K562 (cell line): ENCODE measurements around the gene SGMS1. TPM values are rescaled to one million over a fixed set of nuclear protein-coding genes. Genes with fewer than 3 reads are reported as not detected.

ENCODE experiments used
- ATAC-seq: fragments of 200-7000 bp; cut with Tn5 transposase; 3 replicates; pipeline ENCODE4 v1.9.1; 2020; ENCODE audit warnings: moderate library complexity
- BruUV-seq: library from RNA; stranded (reverse); fragments of 400-500 nt; replicated peaks from 2 replicates; lab custom pipeline; 2021; lab: Mats Ljungman, UMichigan
- CTCF ChIA-PET: fragments of 300-600 bp; formaldehyde crosslinking; extraction: SDS; loops from one replicate; lab custom pipeline; 2021; ENCODE audit warnings: low intra/inter-chr PET ratio; lab: Yijun Ruan, JAX
- POLR2A ChIA-PET: fragments of 300-600, 350-650 bp; sonication (Branson Sonifier 250); formaldehyde crosslinking; extraction: SDS; loops from one replicate; lab custom pipeline; 2021; ENCODE audit warnings: antibody characterized with exemption, inconsistent platforms; lab: Yijun Ruan, JAX
- DNase-seq, 4 experiments: peaks; one replicate each; pipeline versions ENCODE4 v3.0.0 to v3.0.0-alpha.2; 2011 to 2018; ENCODE audit warnings: low spot score in 3 of 4, mixed read lengths in 3 of 4; ENCODE audit errors: extremely low read depth in 1 of 4
- FAIRE-seq: peaks from 2 replicates; lab custom pipeline; 2011; peaks lifted over from hg19 to GRCh38; lab: Jason Lieb, UNC
- H2AFZ ChIP-seq: 2 replicates; pipeline ENCODE4 v1.6.0; 2011; ENCODE audit warnings: low read depth, low read length, control low read depth, inconsistent platforms
- H3K27ac ChIP-seq: fragments of 200-600 bp; 3 replicates; pipeline ENCODE4 v1.8.0; 2011; ENCODE audit warnings: low read depth, mild to moderate bottlenecking, control low read depth, inconsistent platforms, low read length, moderate library complexity, mixed read lengths; ENCODE audit errors: extremely low read depth
- H3K27me3 ChIP-seq, 2 experiments: fragments of 300-600 bp in 1 of 2; 2 replicates in 1 of 2; 3 replicates in 1 of 2; pipeline versions ENCODE4 v1.6.0 to v1.8.0; 2011; ENCODE audit warnings: inconsistent platforms in 2 of 2, low read length in 2 of 2, mild to moderate bottlenecking in 1 of 2, mixed read lengths in 1 of 2, moderate library complexity in 1 of 2; ENCODE audit not compliant: control insufficient read depth in 2 of 2, insufficient read depth in 2 of 2
- H3K36me3 ChIP-seq: fragments of 300-600 bp; 3 replicates; pipeline ENCODE4 v1.8.0; 2011; ENCODE audit warnings: mild to moderate bottlenecking, low read length, inconsistent platforms; ENCODE audit not compliant: control insufficient read depth, insufficient read depth
- H3K4me1 ChIP-seq, 2 experiments: fragments of 200-600 bp in 1 of 2; replicated peaks in 1 of 2; 2 replicates in 1 of 2; 3 replicates in 1 of 2; pipeline versions ENCODE4 v1.5.1 to v1.8.0; 2011; ENCODE audit warnings: inconsistent platforms in 2 of 2, low read length in 2 of 2, mild to moderate bottlenecking in 1 of 2, mixed read lengths in 1 of 2, moderate library complexity in 1 of 2; ENCODE audit not compliant: control insufficient read depth in 2 of 2, insufficient read depth in 2 of 2
- H3K4me2 ChIP-seq: 2 replicates; pipeline ENCODE4 v1.6.1; 2011; ENCODE audit warnings: low read length, control low read depth, inconsistent platforms, mixed read lengths; ENCODE audit not compliant: insufficient read depth
- H3K4me3 ChIP-seq: fragments of 200-600 bp; sonication (generic), shearing (Covaris generic); 2 replicates; pipeline ENCODE4 v1.5.1; 2016; ENCODE audit warnings: control low read depth, inconsistent platforms
- H3K79me2 ChIP-seq: fragments of 200-600 bp; 3 replicates; pipeline ENCODE4 v1.8.0; 2011; ENCODE audit warnings: low read length, inconsistent platforms; ENCODE audit not compliant: control insufficient read depth, insufficient read depth
- H3K9ac ChIP-seq, 2 experiments: 2 replicates each; pipeline versions ENCODE4 v1.6.0 to v1.6.1; 2011; ENCODE audit warnings: low read depth in 2 of 2, low read length in 2 of 2, control low read depth in 1 of 2, inconsistent platforms in 1 of 2, mild to moderate bottlenecking in 1 of 2, mixed read lengths in 1 of 2; ENCODE audit not compliant: insufficient read depth in 1 of 2
- H3K9me1 ChIP-seq: one replicate; pipeline ENCODE4 v1.6.0; 2011; ENCODE audit warnings: inconsistent platforms, mild to moderate bottlenecking, low read length, moderate library complexity; ENCODE audit not compliant: control insufficient read depth, insufficient read depth
- H3K9me3 ChIP-seq: replicated peaks from 2 replicates; pipeline ENCODE4 v1.5.1; 2011; ENCODE audit warnings: low read depth, low read length, inconsistent platforms; ENCODE audit not compliant: control insufficient read depth, insufficient read depth
- H4K20me1 ChIP-seq: replicated peaks from 2 replicates; pipeline ENCODE4 v1.6.1; 2011; ENCODE audit warnings: low read length, inconsistent platforms, mixed read lengths; ENCODE audit not compliant: control insufficient read depth, insufficient read depth
- ETS2 ChIP-seq: IDR thresholded peaks from 2 replicates; pipeline ENCODE4 v1.6.1; 2016; ENCODE audit warnings: borderline replicate concordance, missing genetic modification characterization, mild to moderate bottlenecking, moderate library complexity, missing compliant biosample characterization; ENCODE audit not compliant: poor library complexity, severe bottlenecking
- HLTF ChIP-seq: fragments of 450-650 bp; IDR thresholded peaks from 2 replicates; pipeline ENCODE4 v1.6.1; 2016
- KDM4B ChIP-seq, 2 experiments: fragments of 450-650 bp in 1 of 2; sonication (generic) in 1 of 2; IDR thresholded peaks; 2 replicates each; pipeline ENCODE4 v1.6.1; 2016 to 2017; ENCODE audit warnings: borderline replicate concordance in 2 of 2, antibody characterized with exemption in 1 of 2, low read depth in 1 of 2, mild to moderate bottlenecking in 1 of 2
- LEF1 ChIP-seq: fragments of 450-650 bp; IDR thresholded peaks from 2 replicates; pipeline ENCODE4 v1.6.1; 2016; ENCODE audit warnings: mild to moderate bottlenecking
- MIER1 ChIP-seq: fragments of 450-650 bp; IDR thresholded peaks from 2 replicates; pipeline ENCODE4 v1.6.1; 2016; ENCODE audit warnings: antibody characterized with exemption, mild to moderate bottlenecking, low read depth
- MTF1 ChIP-seq: fragments of 250-450 bp; sonication (Bioruptor Pico); IDR thresholded peaks from 2 replicates; pipeline ENCODE4 v1.9.0; 2021; ENCODE audit warnings: moderate library complexity, mild to moderate bottlenecking, inconsistent platforms, borderline replicate concordance
- PRPF4 ChIP-seq: fragments of 200-400 bp; formaldehyde crosslinking; IDR thresholded peaks from one replicate; pipeline ENCODE4 v1.6.1; 2017; ENCODE audit warnings: low read length, low read depth, mild to moderate bottlenecking; ENCODE audit not compliant: insufficient read depth, poor library complexity, severe bottlenecking
- TCF7 ChIP-seq: sonication (generic); IDR thresholded peaks from 2 replicates; pipeline ENCODE4 v1.6.1; 2016; ENCODE audit warnings: antibody characterized with exemption, borderline replicate concordance
- ZNF316 ChIP-seq: fragments of 450-650 bp; IDR thresholded peaks from 2 replicates; pipeline ENCODE4 v1.6.1; 2016
- ZNF584 ChIP-seq: fragments of 200-800 bp; sonication (Bioruptor generic); IDR thresholded peaks from 2 replicates; pipeline ENCODE4 v1.6.1; 2016; ENCODE audit warnings: low read depth, mild to moderate bottlenecking, missing genetic modification characterization, missing compliant biosample characterization
- ZNF830 ChIP-seq: fragments of 250-450 bp; sonication (Bioruptor Pico); IDR thresholded peaks from 2 replicates; pipeline ENCODE4 v1.5.0; 2021; ENCODE audit warnings: mild to moderate bottlenecking
- WGBS: fragments of 100-300 bp; shearing (Covaris generic); methylation state at CpG from one replicate; pipeline ENCODE4 v1.1.6; 2016; ENCODE audit warnings: low coverage, mixed read lengths; ENCODE audit not compliant: insufficient coverage; ENCODE audit errors: missing lambda C conversion rate; 5-methylcytosine and 5-hydroxymethylcytosine counted together
- in situ Hi-C: fragments of 300-500 bp; cut with MboI; formaldehyde crosslinking; loops from 4 replicates; pipeline ENCODE4 v1.15.0; 2018; ENCODE audit warnings: inconsistent platforms, mixed read lengths
- intact Hi-C: fragments of 100-400 bp; cut with micrococcal nuclease; formaldehyde crosslinking; loops from 2 replicates; pipeline ENCODE4 v1.14.2; 2022
- polyA plus RNA-seq, 8 experiments: library from polyadenylated mRNA; depleted of rRNA in 4 of 8; stranded (reverse) in 5 of 8; unstranded in 3 of 8; fragments of >200 nt; fragmentation: Nextera tagmentation in 2 of 8; fragmentation: Illumina TruSeq in 1 of 8; extraction: Ambion mirVana in 2 of 8; extraction: Trizol in 1 of 8; gene quantifications; 2 replicates each; pipeline versions ENCODE4 v1.2.1 to v1.2.3, GENCODE V29; 2011 to 2014; ENCODE audit warnings: inconsistent platforms in 1 of 8, missing spikeins in 1 of 8
- total RNA-seq, 7 experiments: library from RNA; depleted of rRNA in 6 of 7; stranded (reverse); fragments of >200 nt in 6 of 7; fragmentation: Illumina TruSeq in 2 of 7; extraction: Trizol in 2 of 7; gene quantifications; 2 replicates each; pipeline versions ENCODE4 v1.2.1 to v1.2.3, GENCODE V29; 2011 to 2021; ENCODE audit warnings: low replicate concordance in 1 of 7
- TF ChIP-seq, protein P1 (sequence below): IDR thresholded peaks from 2 replicates; pipeline ENCODE4 v1.6.1; 2016; ENCODE audit warnings: missing genetic modification characterization, missing compliant biosample characterization
- TF ChIP-seq, protein P2 (sequence below), 2 experiments: fragments of 450-650 bp; conservative IDR thresholded peaks; 2 replicates each; pipeline ENCODE4 v1.6.1; 2017; ENCODE audit warnings: mild to moderate bottlenecking in 2 of 2, moderate library complexity in 2 of 2

The SGMS1 gene
- total and polyA plus RNA-seq, 9 of the 15 experiments (the other 6 are each of a cell fraction or from before 2014, with no cell fraction given): 22.6 to 232 (median 82.2) TPM

DNA sequence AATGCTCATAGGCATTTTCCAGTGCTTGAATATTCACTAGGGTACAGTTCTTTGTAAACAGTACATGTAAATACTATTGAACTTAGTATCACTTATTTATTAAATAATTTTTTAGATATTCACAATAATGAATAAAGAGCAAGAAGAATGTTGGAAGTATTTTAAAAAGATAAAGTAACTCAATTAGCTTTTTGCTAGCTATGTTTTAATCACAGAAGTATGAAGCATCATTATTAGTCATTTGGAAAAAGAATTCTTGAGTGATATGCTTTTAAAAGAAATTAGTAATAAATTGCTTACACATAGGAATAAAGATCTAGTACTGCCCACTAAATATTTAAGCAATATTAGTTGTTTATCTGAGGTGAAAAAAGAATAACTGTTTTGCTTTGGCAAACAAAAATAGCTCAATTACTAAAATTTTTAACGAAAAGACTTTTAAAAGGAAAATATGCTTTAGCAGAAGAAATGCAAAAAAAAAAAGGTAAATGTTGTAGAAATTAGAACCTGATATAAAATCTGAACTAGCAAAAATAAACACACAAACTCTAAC, 66.5 kb downstream of the SGMS1 start:
- BruUV-seq: TSS peak; percentile 47
- Histone ChIP-seq H3K9me3 (no peaks in the 10 kb centered on the region), H3K27me3 (no peaks in the 10 kb centered on the region), H3K27ac (peak overlapping the region; percentile 70; the same call in 2 of the 3 replicates), H3K36me3 (peaks cover 14% of the 10 kb centered on the region), H3K79me2 (peaks cover 94% of the 10 kb centered on the region), H3K4me3 (peak overlapping the region; percentile 5; the same call in 1 of the 2 replicates), H2AFZ (no peak overlapping the region; the same call in 1 of the 2 replicates), H4K20me1 (no peaks in the 10 kb centered on the region), H3K9me1 (no peaks in the 10 kb centered on the region), H3K4me1 (peaks cover 31 to 70% of the 10 kb centered on the region in 2 experiments), H3K9ac (peak overlapping the region in 1 of 2 experiments; percentile 63; a peak in 2 of 4 replicates), H3K4me2 (peak overlapping the region; percentile 72)
- POLR2A ChIA-PET: interaction anchor here (0.6 to 2.2 kb wide), 12 partner anchors 9 to 96 kb away, joined by 3 to 13 read pairs (median 4); partner anchors contain the start of gene SGMS1
- WGBS: 13% methylated on average over 1 of the region's 1 CpG
- DNase-seq (no peak), FAIRE-seq (no peak), ATAC-seq (no peak)
- intact Hi-C loops (loop anchor here (2.0 kb wide), 1 partner anchor 136 kb away; no protein-coding TSS in a partner anchor), in situ Hi-C loops (no loop called here)
- CTCF ChIA-PET: no interaction called here
- peak in 1 of 2 experiments; percentile 90; a peak in 1 of 4 replicates for TF ChIP-seq KDM4B (IDR thresholded peaks at IDR 0.05; ENCODE audit: borderline replicate concordance in 2 of 2, low read depth in 1 of 2)
- 0 out of 2 replicates have a peak, but pooled peaks have one; percentile 17 for TF ChIP-seq MIER1
- 0 out of 2 replicates have a peak, but pooled peaks have one; percentile 7 for TF ChIP-seq LEF1
- TF ChIP-seq ZNF830 (CRISPR knock-in tag): no peak
- TF ChIP-seq ZNF316: peak; percentile 53
- TF ChIP-seq HLTF: peak; percentile 68; the same call in 1 of the 2 replicates
- no peak for TF ChIP-seq TCF7
- TF ChIP-seq, protein P1, sequence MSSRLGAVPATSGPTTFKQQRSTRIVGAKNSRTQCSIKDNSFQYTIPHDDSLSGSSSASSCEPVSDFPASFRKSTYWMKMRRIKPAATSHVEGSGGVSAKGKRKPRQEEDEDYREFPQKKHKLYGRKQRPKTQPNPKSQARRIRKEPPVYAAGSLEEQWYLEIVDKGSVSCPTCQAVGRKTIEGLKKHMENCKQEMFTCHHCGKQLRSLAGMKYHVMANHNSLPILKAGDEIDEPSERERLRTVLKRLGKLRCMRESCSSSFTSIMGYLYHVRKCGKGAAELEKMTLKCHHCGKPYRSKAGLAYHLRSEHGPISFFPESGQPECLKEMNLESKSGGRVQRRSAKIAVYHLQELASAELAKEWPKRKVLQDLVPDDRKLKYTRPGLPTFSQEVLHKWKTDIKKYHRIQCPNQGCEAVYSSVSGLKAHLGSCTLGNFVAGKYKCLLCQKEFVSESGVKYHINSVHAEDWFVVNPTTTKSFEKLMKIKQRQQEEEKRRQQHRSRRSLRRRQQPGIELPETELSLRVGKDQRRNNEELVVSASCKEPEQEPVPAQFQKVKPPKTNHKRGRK: 0 out of 2 replicates have a peak, but pooled peaks have one; percentile 31
- no peak for TF ChIP-seq ETS2 (tag)
- TF ChIP-seq, protein P2, sequence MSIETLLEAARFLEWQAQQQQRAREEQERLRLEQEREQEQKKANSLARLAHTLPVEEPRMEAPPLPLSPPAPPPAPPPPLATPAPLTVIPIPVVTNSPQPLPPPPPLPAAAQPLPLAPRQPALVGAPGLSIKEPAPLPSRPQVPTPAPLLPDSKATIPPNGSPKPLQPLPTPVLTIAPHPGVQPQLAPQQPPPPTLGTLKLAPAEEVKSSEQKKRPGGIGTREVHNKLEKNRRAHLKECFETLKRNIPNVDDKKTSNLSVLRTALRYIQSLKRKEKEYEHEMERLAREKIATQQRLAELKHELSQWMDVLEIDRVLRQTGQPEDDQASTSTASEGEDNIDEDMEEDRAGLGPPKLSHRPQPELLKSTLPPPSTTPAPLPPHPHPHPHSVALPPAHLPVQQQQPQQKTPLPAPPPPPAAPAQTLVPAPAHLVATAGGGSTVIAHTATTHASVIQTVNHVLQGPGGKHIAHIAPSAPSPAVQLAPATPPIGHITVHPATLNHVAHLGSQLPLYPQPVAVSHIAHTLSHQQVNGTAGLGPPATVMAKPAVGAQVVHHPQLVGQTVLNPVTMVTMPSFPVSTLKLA (conservative IDR thresholded peaks at IDR 0.05): 0 out of 4 replicates have a peak, but pooled peaks of 1 of the 2 experiments have one; percentile 17
- TF ChIP-seq MTF1: no peak
- no peak for TF ChIP-seq ZNF584 (CRISPR knock-in tag)
- TF ChIP-seq PRPF4: no peak
